ENCODE results near the gene CAPN8.
"Not testable (repeated sequence)": the region's sequence is repeated elsewhere in the genome, so short reads cannot be mapped to it uniquely, and the experiment has no call there.

The CAPN8 gene

GRCh38 chr1:223525957-223526356 is 139.5 kb downstream of the CAPN8 start:
- no peak for DNase-seq (ENCODE audit: low spot score)

GRCh38 chr1:223525546-223525945 is 140.0 kb downstream of the CAPN8 start:
- no peak for DNase-seq (ENCODE audit: low spot score)

GRCh38 chr1:223524930-223525451 is 140.5 kb downstream of the CAPN8 start:
- DNase-seq (ENCODE audit: low spot score), result no peak

- no peak for DNase-seq (ENCODE audit: low spot score)
Measured at GRCh38 chr1:223521150-223521549, 144.4 kb downstream of the CAPN8 start.

GRCh38 chr1:223520200-223520599 is 145.3 kb downstream of the CAPN8 start:
- no peak for DNase-seq (ENCODE audit: low spot score)

- DNase-seq (ENCODE audit: low spot score), result no peak
Measured at GRCh38 chr1:223519116-223519515, 146.4 kb downstream of the CAPN8 start.

GRCh38 chr1:223518553-223518952 is 146.9 kb downstream of the CAPN8 start:
- not testable (repeated sequence) for DNase-seq (ENCODE audit: low spot score)

- DNase-seq (ENCODE audit: low spot score), result no peak
Measured at GRCh38 chr1:223515926-223516325, 149.6 kb downstream of the CAPN8 start.

GRCh38 chr1:223515421-223515820 is 150.1 kb downstream of the CAPN8 start:
- no peak for DNase-seq (ENCODE audit: low spot score)

GRCh38 chr1:223514644-223515043 is 150.9 kb downstream of the CAPN8 start:
- DNase-seq (ENCODE audit: low spot score), result no peak

- no peak for DNase-seq (ENCODE audit: low spot score)
Measured at GRCh38 chr1:223513309-223513708, 152.2 kb downstream of the CAPN8 start.

GRCh38 chr1:223512057-223512456 is 153.4 kb downstream of the CAPN8 start:
- no peak for DNase-seq (ENCODE audit: low spot score)

GRCh38 chr1:223508796-223509195 is 156.7 kb downstream of the CAPN8 start:
- no peak for DNase-seq (ENCODE audit: low spot score)

GRCh38 chr1:223504741-223505140 is 160.8 kb downstream of the CAPN8 start:
- DNase-seq (ENCODE audit: low spot score), result no peak

- DNase-seq (ENCODE audit: low spot score), result no peak
Measured at GRCh38 chr1:223503348-223503747, 162.2 kb downstream of the CAPN8 start.

GRCh38 chr1:223500560-223501425 is 164.7 kb downstream of the CAPN8 start:
- DNase-seq (ENCODE audit: low spot score), result peak; percentile 60

- no peak for DNase-seq (ENCODE audit: low spot score)
Measured at GRCh38 chr1:223496883-223497282, 168.6 kb downstream of the CAPN8 start.

- no peak for DNase-seq (ENCODE audit: low spot score)
Measured at GRCh38 chr1:223494926-223495645, 170.4 kb downstream of the CAPN8 start.

- DNase-seq (ENCODE audit: low spot score), result no peak
Measured at GRCh38 chr1:223492044-223492443, 173.5 kb downstream of the CAPN8 start.
